GM18502 (cell line): ENCODE measurements around the gene ZBTB25.

Source experiments
- ATAC-seq: cut with Tn5 transposase; IDR thresholded peaks from one replicate; pipeline ENCODE4 v1.9.1; 2021; ENCODE audit warnings: mild to moderate bottlenecking; ENCODE audit not compliant: unreplicated experiment, poor library complexity

ZBTB25 gene

GRCh38 chr14:64488590-64489099 lies 15.0 kb downstream of the ZBTB25 start:
- ATAC-seq, result no peak

- ATAC-seq, result no peak
Measured at GRCh38 chr14:64478634-64479250, 24.9 kb downstream of the ZBTB25 start.

- ATAC-seq, result no peak
Measured at GRCh38 chr14:64476438-64476837, 27.2 kb downstream of the ZBTB25 start.

GRCh38 chr14:64475585-64476273 lies 27.9 kb downstream of the ZBTB25 start:
- no peak for ATAC-seq

GRCh38 chr14:64474698-64475097 lies 28.9 kb downstream of the ZBTB25 start:
- ATAC-seq, result no peak

GRCh38 chr14:64474041-64474440 lies 29.6 kb downstream of the ZBTB25 start:
- no peak for ATAC-seq

GRCh38 chr14:64468451-64468850 lies 35.2 kb downstream of the ZBTB25 start:
- no peak for ATAC-seq

- ATAC-seq, result no peak
Measured at GRCh38 chr14:64467566-64467965, 36.1 kb downstream of the ZBTB25 start.

GRCh38 chr14:64467101-64467500 lies 36.5 kb downstream of the ZBTB25 start:
- ATAC-seq, result no peak

GRCh38 chr14:64465831-64466554 lies 37.6 kb downstream of the ZBTB25 start:
- ATAC-seq, result peak; percentile 7

- ATAC-seq, result peak; percentile 74
Measured at GRCh38 chr14:64465191-64465822, 38.3 kb downstream of the ZBTB25 start, which contains the start of gene AKAP5. AKAP5 (plus strand) TSS chr14:64465499; CDS start chr14:64468395, 2,896 bp downstream.

- ATAC-seq, result no peak
Measured at GRCh38 chr14:64464651-64465050, 39.0 kb downstream of the ZBTB25 start.

GRCh38 chr14:64463873-64464272 lies 39.8 kb downstream of the ZBTB25 start:
- no peak for ATAC-seq

GRCh38 chr14:64463195-64463594 lies 40.4 kb downstream of the ZBTB25 start:
- no peak for ATAC-seq

- ATAC-seq, result no peak
Measured at GRCh38 chr14:64461221-64461620, 42.4 kb downstream of the ZBTB25 start.

- no peak for ATAC-seq
Measured at GRCh38 chr14:64459405-64460136, 44.1 kb downstream of the ZBTB25 start.

GRCh38 chr14:64454671-64455070 lies 49.0 kb downstream of the ZBTB25 start:
- no peak for ATAC-seq

- ATAC-seq, result no peak
Measured at GRCh38 chr14:64450255-64450654, 53.4 kb downstream of the ZBTB25 start.

- ATAC-seq, result no peak
Measured at GRCh38 chr14:64447876-64448670, 55.6 kb downstream of the ZBTB25 start.
